SK-N-DZ (cell line): ENCODE data around the gene USB1.

Experiments
- DNase-seq: peaks from one replicate; pipeline ENCODE4 v3.0.0-alpha.2; 2015; ENCODE audit warnings: low spot score

The USB1 gene

GRCh38 chr16:58046054-58046881 lies 45.1 kb downstream of the USB1 start:
- no peak for DNase-seq

- no peak for DNase-seq
These were observed 45.7 kb downstream of the USB1 start for GRCh38 chr16:58046936-58047335.

GRCh38 chr16:58047557-58048348 lies 46.5 kb downstream of the USB1 start:
- DNase-seq: no peak

- DNase-seq: no peak
These were observed 47.5 kb downstream of the USB1 start for GRCh38 chr16:58048494-58049231.

DNA sequence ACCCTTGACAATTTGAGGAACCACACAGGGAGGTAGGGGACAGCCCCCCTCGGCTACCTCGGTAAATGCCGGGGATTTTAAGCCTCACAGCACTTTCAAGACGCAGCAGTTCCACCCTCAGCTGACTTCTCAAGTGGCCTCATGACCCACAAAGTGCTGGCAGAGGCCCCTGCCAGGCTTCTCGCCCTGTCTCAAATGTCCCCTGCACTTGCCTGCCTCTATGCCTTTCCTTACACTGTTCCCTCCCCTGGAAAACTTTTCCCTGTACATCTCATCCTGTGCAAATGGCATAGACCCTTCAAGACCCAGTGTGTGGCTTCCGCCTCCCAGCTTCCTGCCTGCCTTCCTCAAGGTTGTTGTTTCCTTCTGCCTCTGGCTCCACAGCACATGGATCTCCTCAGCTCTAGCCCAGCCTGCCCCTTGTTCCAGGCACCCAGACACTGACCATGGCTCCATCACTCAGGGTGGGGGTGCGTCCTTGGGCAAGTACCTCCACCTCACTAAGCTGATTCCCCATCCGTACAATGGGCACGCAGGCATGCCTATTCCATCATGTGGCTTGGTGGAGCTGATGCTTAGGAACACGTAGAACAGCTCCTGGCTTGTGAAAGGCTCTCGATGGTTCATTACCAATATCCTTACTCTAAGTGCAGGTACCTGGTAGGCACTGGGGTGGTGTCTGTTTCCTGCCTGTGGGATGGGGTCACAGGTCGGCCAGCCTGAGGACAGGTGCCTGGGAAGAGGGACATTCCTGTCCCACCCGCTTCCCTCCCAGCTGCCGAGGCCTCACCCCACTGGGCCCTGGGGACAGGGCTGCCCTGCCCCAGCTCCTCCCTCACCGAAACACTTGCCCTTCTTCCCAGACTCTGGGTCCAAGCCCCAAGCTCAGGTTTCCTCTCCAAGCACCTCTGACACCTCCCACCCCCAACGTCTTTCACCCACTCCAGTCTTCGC lies 48.3 kb downstream of the USB1 start:
- DNase-seq: no peak

DNA sequence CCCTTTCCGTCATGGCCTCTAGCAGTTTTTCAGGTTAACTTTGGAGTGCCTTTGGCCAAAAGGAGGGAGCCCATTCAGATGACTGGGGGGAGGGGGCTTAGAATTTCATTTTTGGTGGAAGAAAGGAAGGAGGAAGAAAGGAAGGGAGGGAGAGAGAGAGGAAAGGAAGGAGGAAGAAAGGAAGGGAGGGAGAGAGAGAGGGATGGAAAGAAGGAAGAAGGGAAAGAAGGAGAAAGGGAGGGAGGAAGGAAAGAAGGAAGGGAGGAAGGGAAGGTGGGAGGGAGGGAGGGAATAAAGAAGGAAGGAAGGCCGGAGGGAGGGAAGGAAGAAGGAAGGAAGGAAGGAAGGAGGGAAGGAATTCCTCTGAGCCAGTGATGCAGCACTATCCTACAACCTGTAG lies 50.1 kb downstream of the USB1 start:
- no peak for DNase-seq

DNA sequence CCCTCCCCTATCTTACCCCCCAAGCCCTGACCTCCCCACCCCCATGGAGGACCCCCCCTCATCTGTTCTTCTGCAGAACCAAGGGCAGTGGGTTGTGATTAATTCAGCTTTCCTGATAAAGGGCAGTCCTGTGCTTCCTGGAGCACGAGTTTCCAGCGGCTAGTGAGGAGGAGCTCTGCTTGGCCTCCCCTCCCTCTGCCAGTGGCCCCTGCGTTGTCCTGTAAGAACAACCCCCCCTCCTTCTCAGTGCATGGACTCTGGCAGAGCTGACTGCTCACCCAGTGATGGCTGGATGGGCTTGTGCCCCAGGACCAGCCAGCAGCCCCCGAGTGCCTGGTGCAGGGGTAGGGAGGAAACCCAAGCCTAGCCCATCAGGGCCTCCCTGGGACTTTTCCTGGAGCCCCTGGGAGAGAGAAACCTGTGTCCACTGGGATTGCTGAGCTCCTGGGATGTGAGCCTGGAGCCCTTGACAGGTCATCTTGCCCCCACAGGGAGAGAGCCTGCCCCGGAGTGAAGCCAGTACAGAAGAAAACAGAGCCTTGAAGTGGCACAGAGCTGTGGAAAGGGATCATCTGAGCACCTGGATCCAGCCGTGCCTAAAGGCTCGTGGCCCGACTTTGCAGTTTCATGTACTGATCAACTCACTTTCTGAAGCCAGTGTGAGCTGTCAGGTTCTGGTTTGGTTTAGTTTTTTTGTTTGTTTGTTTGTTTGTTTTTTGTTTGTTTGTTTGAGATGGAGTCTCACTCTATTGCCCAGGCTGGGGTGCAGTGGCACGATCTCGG lies 50.8 kb downstream of the USB1 start:
- DNase-seq: no peak

DNA sequence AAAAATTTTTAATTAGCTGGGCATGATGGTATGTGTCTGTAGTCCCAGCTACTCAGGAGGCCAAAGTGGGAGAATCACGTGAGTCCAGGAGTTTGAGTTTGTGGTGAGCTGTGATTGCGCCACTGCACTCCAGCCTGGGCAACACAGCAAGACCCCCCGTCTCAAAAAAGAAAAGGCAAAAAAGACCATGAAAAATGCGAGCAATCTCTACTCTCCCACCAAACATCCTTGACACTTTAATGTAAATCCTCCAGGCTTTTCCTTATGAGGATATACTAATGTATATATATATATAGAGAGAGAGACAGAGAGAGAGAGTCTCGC lies 52.4 kb downstream of the USB1 start:
- no peak for DNase-seq

GRCh38 chr16:58054289-58054688 lies 53.1 kb downstream of the USB1 start:
- no peak for DNase-seq

DNA sequence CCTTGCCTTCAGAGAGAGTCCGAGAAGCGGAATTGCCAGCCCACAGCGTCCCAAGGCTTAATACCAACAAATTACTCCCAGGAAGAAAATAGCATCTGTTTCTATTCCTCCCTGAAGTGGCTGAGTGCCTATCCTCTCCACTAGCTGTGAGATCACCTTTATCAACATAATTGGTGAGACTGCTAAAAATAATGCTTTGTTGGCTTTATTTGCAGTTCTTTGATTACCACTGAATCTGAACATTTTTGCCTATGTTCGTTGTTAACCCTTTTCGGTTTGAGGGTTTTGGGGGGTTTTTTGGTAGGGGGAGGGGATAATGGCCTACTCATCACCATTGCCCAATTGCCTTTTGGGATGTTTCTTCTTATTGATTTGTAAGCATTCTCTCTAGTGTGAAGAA lies 55.4 kb downstream of the USB1 start:
- no peak for DNase-seq

- DNase-seq: no peak
These were observed 55.9 kb downstream of the USB1 start for GRCh38 chr16:58057121-58057520.

- DNase-seq: no peak
These were observed 56.6 kb downstream of the USB1 start for GRCh38 chr16:58057784-58058183.

DNA sequence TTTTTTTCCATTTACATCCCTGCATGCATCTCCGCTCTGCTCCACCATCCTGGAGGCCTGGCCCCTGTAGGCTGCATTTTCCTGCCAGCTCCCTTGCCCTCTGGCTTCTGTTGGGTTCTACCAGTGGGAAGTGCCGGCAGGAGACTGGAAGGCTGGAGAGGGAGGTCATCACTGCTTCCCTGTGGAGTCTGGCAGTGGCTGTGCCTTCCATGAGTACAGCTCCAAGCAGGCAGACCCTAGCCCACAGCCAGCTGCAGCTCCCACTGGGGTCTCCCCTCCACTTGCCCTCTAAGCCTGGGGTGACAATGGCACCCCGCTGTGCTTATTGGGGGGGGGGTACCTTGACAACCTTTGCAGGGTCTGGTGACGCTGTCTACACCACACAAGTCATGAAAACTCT lies 61.6 kb downstream of the USB1 start:
- DNase-seq: no peak

DNA sequence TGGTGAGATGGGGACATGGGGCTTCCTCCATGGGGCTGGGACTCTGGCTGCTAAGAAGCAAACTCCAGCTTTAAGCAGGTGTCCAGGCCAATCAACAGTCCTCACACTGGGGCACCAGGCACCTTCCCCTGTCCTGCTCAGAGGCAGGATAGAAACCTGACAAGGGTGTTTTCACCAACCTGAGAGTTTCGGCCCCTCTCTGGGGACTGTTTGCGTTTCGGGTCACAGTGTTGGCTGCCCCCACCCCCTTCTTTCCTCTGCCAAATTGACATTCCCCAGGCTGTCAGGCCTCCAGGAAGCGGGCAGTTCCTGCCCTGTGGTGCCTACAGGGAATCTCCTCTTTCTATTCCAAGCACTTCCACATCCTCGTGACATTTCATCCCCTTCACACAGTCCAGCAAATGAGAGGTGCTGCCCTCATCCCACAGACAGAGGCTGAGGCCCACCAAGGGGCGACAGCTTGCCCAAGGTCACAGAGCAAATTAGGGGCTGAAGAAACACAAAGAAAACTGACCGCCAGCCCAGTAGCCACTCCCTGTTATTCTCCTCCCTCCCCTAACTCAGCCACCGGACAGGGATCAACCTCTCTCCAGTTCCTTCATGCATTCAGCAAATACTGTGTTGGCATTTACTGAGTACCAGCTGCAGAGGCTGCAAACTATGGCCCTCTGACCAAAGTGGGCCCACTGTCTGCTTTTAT lies 62.3 kb downstream of the USB1 start:
- DNase-seq: no peak

- DNase-seq: no peak
These were observed 69.4 kb downstream of the USB1 start for GRCh38 chr16:58070585-58070984.
